ENCODE data around the gene ATXN10. TPM values are rescaled to one million over a fixed set of nuclear protein-coding genes. Genes with fewer than 3 reads are reported as not detected.

The ATXN10 gene
- total and polyA plus RNA-seq, 2 experiments from 2014 or later, result 99.0 to 163 TPM

GRCh38 chr22:45843031-45843430 is 171.4 kb downstream of the ATXN10 start:
- no peaks in the 10 kb centered on the region for H3K9me2 ChIP-seq (ENCODE audit: insufficient read depth)
- H2AFZ ChIP-seq, result no peak overlapping the region
- H3K9me3 Mint-ChIP-seq, result no peaks in the 10 kb centered on the region
- H3K36me3 ChIP-seq (ENCODE audit: insufficient read depth), result no peaks in the 10 kb centered on the region
- H3K27me3 Mint-ChIP-seq (ENCODE audit: insufficient read depth, low read depth, poor library complexity), result peaks cover 2% of the 10 kb centered on the region
- no peaks in the 10 kb centered on the region for H3F3A ChIP-seq (replicated peaks; ENCODE audit: low read depth)
- peaks cover 53% of the 10 kb centered on the region for H3K4me1 Mint-ChIP-seq
- peaks cover 3% of the 10 kb centered on the region; the same call in 1 of the 3 replicates for H3K36me3 Mint-ChIP-seq (ENCODE audit: low read depth)
- no peaks in the 10 kb centered on the region for H3K27me3 ChIP-seq (ENCODE audit: insufficient read depth)
- peaks cover 30% of the 10 kb centered on the region for H3K4me1 ChIP-seq (ENCODE audit: insufficient read depth)
- no peak overlapping the region for H3K4me3 ChIP-seq
- TF ChIP-seq, protein P1, sequence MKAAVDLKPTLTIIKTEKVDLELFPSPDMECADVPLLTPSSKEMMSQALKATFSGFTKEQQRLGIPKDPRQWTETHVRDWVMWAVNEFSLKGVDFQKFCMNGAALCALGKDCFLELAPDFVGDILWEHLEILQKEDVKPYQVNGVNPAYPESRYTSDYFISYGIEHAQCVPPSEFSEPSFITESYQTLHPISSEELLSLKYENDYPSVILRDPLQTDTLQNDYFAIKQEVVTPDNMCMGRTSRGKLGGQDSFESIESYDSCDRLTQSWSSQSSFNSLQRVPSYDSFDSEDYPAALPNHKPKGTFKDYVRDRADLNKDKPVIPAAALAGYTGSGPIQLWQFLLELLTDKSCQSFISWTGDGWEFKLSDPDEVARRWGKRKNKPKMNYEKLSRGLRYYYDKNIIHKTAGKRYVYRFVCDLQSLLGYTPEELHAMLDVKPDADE (IDR thresholded peaks at IDR 0.05), result no peak
- no peak for TF ChIP-seq POLR2AphosphoS5 (IDR thresholded peaks at IDR 0.05; ENCODE audit: low read depth)
- no peak for TF ChIP-seq NANOG (IDR thresholded peaks at IDR 0.05; ENCODE audit: borderline replicate concordance)
- no peak for TF ChIP-seq ZNF114 (CRISPR knock-in tag; IDR thresholded peaks at IDR 0.05)
- TF ChIP-seq, protein P2, sequence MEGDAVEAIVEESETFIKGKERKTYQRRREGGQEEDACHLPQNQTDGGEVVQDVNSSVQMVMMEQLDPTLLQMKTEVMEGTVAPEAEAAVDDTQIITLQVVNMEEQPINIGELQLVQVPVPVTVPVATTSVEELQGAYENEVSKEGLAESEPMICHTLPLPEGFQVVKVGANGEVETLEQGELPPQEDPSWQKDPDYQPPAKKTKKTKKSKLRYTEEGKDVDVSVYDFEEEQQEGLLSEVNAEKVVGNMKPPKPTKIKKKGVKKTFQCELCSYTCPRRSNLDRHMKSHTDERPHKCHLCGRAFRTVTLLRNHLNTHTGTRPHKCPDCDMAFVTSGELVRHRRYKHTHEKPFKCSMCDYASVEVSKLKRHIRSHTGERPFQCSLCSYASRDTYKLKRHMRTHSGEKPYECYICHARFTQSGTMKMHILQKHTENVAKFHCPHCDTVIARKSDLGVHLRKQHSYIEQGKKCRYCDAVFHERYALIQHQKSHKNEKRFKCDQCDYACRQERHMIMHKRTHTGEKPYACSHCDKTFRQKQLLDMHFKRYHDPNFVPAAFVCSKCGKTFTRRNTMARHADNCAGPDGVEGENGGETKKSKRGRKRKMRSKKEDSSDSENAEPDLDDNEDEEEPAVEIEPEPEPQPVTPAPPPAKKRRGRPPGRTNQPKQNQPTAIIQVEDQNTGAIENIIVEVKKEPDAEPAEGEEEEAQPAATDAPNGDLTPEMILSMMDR (conservative IDR thresholded peaks at IDR 0.05; ENCODE audit: low read depth in 2 of 2), result no peak
- TF ChIP-seq STAT1 (IDR thresholded peaks at IDR 0.05; ENCODE audit: unreplicated experiment), result no peak
- TF ChIP-seq ZNF331 (CRISPR knock-in tag; IDR thresholded peaks at IDR 0.05; ENCODE audit: low read depth), result no peak
- TF ChIP-seq EZH2 (IDR thresholded peaks at IDR 0.05; ENCODE audit: low read depth, unreplicated experiment), result no peak
- H4K20me1 ChIP-seq (replicated peaks; ENCODE audit: insufficient read depth), result peaks cover 13% of the 10 kb centered on the region; the same call in 1 of the 2 replicates
- H3K4me2 ChIP-seq, result no peak overlapping the region
- no peak overlapping the region for H3K4me3 Mint-ChIP-seq
- H3K27ac ChIP-seq (ENCODE audit: low read depth), result 0 out of 2 replicates have a peak overlapping the region, but pooled peaks have one; percentile 8
- DNase-seq (ENCODE audit: low spot score), result no peak
- H3K27ac Mint-ChIP-seq, result no peak overlapping the region
- ATAC-seq, result no peak
- no peaks in the 10 kb centered on the region for H3K79me2 ChIP-seq (replicated peaks; ENCODE audit: insufficient read depth)

- peaks cover 10% of the 10 kb centered on the region; the same call in 1 of the 2 replicates for H4K20me1 ChIP-seq (replicated peaks; ENCODE audit: insufficient read depth)
- H3K4me1 ChIP-seq (ENCODE audit: insufficient read depth), result peaks cover 30% of the 10 kb centered on the region
- H3K4me2 ChIP-seq, result no peak overlapping the region
- H3K27ac ChIP-seq (ENCODE audit: low read depth), result no peak overlapping the region
- Mint-ChIP-seq H3K27ac (no peak overlapping the region; the same call in 1 of the 2 replicates), H3K4me1 (peaks cover 51% of the 10 kb centered on the region), H3K4me3 (no peak overlapping the region; the same call in 2 of the 3 replicates), H3K9me3 (no peaks in the 10 kb centered on the region), H3K27me3 (ENCODE audit: insufficient read depth, low read depth, poor library complexity) (peaks cover 7% of the 10 kb centered on the region), H3K36me3 (ENCODE audit: low read depth) (peaks cover 7% of the 10 kb centered on the region; the same call in 2 of the 3 replicates)
- ATAC-seq (peak; percentile 46), DNase-seq (ENCODE audit: low spot score) (no peak)
- no peak overlapping the region for H2AFZ ChIP-seq
- no peaks in the 10 kb centered on the region for H3K9me2 ChIP-seq (ENCODE audit: insufficient read depth)
- no peaks in the 10 kb centered on the region for H3K79me2 ChIP-seq (replicated peaks; ENCODE audit: insufficient read depth)
- H3K4me3 ChIP-seq, result no peak overlapping the region
- H3K36me3 ChIP-seq (ENCODE audit: insufficient read depth), result no peaks in the 10 kb centered on the region
- no peaks in the 10 kb centered on the region for H3K27me3 ChIP-seq (ENCODE audit: insufficient read depth)
- H3F3A ChIP-seq (replicated peaks; ENCODE audit: low read depth), result no peaks in the 10 kb centered on the region
- TF ChIP-seq, protein P2 (conservative IDR thresholded peaks at IDR 0.05; ENCODE audit: low read depth in 2 of 2), result no peak
- TF ChIP-seq ZNF462 (CRISPR knock-in tag; IDR thresholded peaks at IDR 0.05) (no peak), CREB1 (CRISPR knock-in tag; IDR thresholded peaks at IDR 0.05; ENCODE audit: low read depth) (no peak), EZH2 (IDR thresholded peaks at IDR 0.05; ENCODE audit: low read depth, unreplicated experiment) (no peak), JUNB (IDR thresholded peaks at IDR 0.05; ENCODE audit: unreplicated experiment) (no peak)
Observed at GRCh38 chr22:45843986-45844385, 172.4 kb downstream of the ATXN10 start.

Measured in GM23338 (cell line).